ENCODE data around the gene AFAP1L1. TPM values are rescaled to one million over a fixed set of nuclear protein-coding genes. Genes with fewer than 3 reads are reported as not detected.

The AFAP1L1 gene
- total and polyA plus RNA-seq, 9 of the 15 experiments (the other 6 are each of a cell fraction or from before 2014, with no cell fraction given), result 0.01 to 0.12 (median 0.03) TPM; not detected in 4

GRCh38 chr5:149381986-149382338 lies 110.3 kb downstream of the AFAP1L1 start (continued):
- TF ChIP-seq RBM22 (IDR thresholded peaks at IDR 0.05; ENCODE audit: low read depth, low read length, poor library complexity, severe bottlenecking), result no peak
- no peak for TF ChIP-seq HDAC2 (IDR thresholded peaks at IDR 0.05)
- no peak for TF ChIP-seq ZNF407 (IDR thresholded peaks at IDR 0.05; ENCODE audit: low read depth)
- 0 out of 2 replicates have a peak, but pooled peaks have one; percentile 56 for TF ChIP-seq ZNF12 (CRISPR knock-in tag; IDR thresholded peaks at IDR 0.05)
- TF ChIP-seq RAD21 (CRISPR knock-in tag; conservative IDR thresholded peaks at IDR 0.05 in 1 of 2, IDR thresholded peaks at IDR 0.05 in 1 of 2), result peak; percentile 88 to 95
- 0 out of 2 replicates have a peak, but pooled peaks have one; percentile 15 for TF ChIP-seq TEAD4 (IDR thresholded peaks at IDR 0.05; ENCODE audit: low read length)
- no peak for TF ChIP-seq TEAD4 (CRISPR knock-in tag; IDR thresholded peaks at IDR 0.05; ENCODE audit: borderline replicate concordance)
- peak; percentile 82 for TF ChIP-seq ARID2 (IDR thresholded peaks at IDR 0.05)
- peak; percentile 72 for TF ChIP-seq CC2D1A (IDR thresholded peaks at IDR 0.05)
- peak; percentile 58; the same call in 1 of the 2 replicates for TF ChIP-seq RB1 (IDR thresholded peaks at IDR 0.05; ENCODE audit: low read depth)
- TF ChIP-seq ZNF24 (IDR thresholded peaks at IDR 0.05), result 0 out of 2 replicates have a peak, but pooled peaks have one; percentile 50
- TF ChIP-seq HCFC1 (IDR thresholded peaks at IDR 0.05; ENCODE audit: low read depth, low read length), result no peak
- no peak for TF ChIP-seq ZNF146 (CRISPR knock-in tag; IDR thresholded peaks at IDR 0.05; ENCODE audit: unreplicated experiment)
- peak; percentile 75 for TF ChIP-seq STAG1 (CRISPR knock-in tag; IDR thresholded peaks at IDR 0.05; ENCODE audit: borderline replicate concordance)
- no peak for TF ChIP-seq SREBF1 (IDR thresholded peaks at IDR 0.05; ENCODE audit: borderline replicate concordance, low read depth, low read length)
- peak; percentile 44; the same call in 1 of the 2 replicates for TF ChIP-seq ZBTB7A (IDR thresholded peaks at IDR 0.05; ENCODE audit: borderline replicate concordance, control insufficient read depth, low read depth, low read length)
- peak; percentile 56 for TF ChIP-seq CTCFL (IDR thresholded peaks at IDR 0.05; ENCODE audit: borderline replicate concordance, insufficient read depth, low read depth, low read length, poor library complexity, severe bottlenecking)
- no peak for TF ChIP-seq LEF1 (IDR thresholded peaks at IDR 0.05)
- TF ChIP-seq TCF7L2 (IDR thresholded peaks at IDR 0.05; ENCODE audit: low read depth, low read length), result no peak
- peak; percentile 59 to 92; a peak in 2 of 4 replicates for TF ChIP-seq MAZ (CRISPR knock-in tag; conservative IDR thresholded peaks at IDR 0.05 in 1 of 2, IDR thresholded peaks at IDR 0.05 in 1 of 2)

Data from K562 (cell line).